Common myeloid progenitor, CD34-positive (primary cell): ENCODE data around the gene MAP3K6.

Experiments
- CTCF ChIA-PET: fragments of 350-600 bp; sonication (Branson Sonifier 250); formaldehyde crosslinking; loops from one replicate; lab custom pipeline; 2021; ENCODE audit warnings: antibody characterized with exemption; lab: Charles Lee
- POLR2A ChIA-PET: fragments of 350-600 bp; sonication (Branson Sonifier 250); formaldehyde crosslinking; loops from one replicate; lab custom pipeline; 2021; ENCODE audit warnings: antibody characterized with exemption; lab: Charles Lee
- DNase-seq, 3 donors: peaks; one replicate each; pipeline versions ENCODE4 v3.0.0 to v3.0.0-alpha.2; 2013
- H3K27ac ChIP-seq, 2 experiments: 1 replicate in 1 of 2; 2 replicates in 1 of 2; pipeline ENCODE4 v1.7.0; 2013; ENCODE audit warnings: inconsistent platforms in 2 of 2, low read length in 2 of 2, mild to moderate bottlenecking in 2 of 2, low read depth in 1 of 2, moderate library complexity in 1 of 2; ENCODE audit not compliant: severe bottlenecking in 2 of 2, insufficient read depth in 1 of 2, poor library complexity in 1 of 2
- H3K27me3 ChIP-seq, 5 experiments: replicated peaks in 2 of 5; 1 replicate in 3 of 5; 2 replicates in 2 of 5; pipeline versions ENCODE4 v1.6.1 to v1.7.0; 2013; ENCODE audit warnings: low read length in 4 of 5, mild to moderate bottlenecking in 2 of 5, moderate library complexity in 2 of 5, inconsistent platforms in 1 of 5; ENCODE audit not compliant: insufficient read depth in 5 of 5, control insufficient read depth in 4 of 5
- H3K36me3 ChIP-seq, 4 experiments: 1 replicate in 2 of 4; 2 replicates in 2 of 4; pipeline versions ENCODE4 v1.6.1 to v1.7.0; 2013; ENCODE audit warnings: low read length in 3 of 4, control low read depth in 1 of 4, mild to moderate bottlenecking in 1 of 4; ENCODE audit not compliant: control insufficient read depth in 4 of 4, insufficient read depth in 4 of 4
- H3K4me1 ChIP-seq, 4 experiments: 1 replicate in 3 of 4; 2 replicates in 1 of 4; pipeline versions ENCODE4 v1.6.1 to v1.7.1; 2013; ENCODE audit warnings: low read length in 3 of 4, mild to moderate bottlenecking in 3 of 4, control low read depth in 1 of 4, inconsistent platforms in 1 of 4, moderate library complexity in 1 of 4; ENCODE audit not compliant: control insufficient read depth in 4 of 4, insufficient read depth in 4 of 4; ENCODE audit errors: control extremely low read depth in 1 of 4
- H3K4me3 ChIP-seq, 7 experiments: 1 replicate in 4 of 7; 2 replicates in 3 of 7; pipeline versions ENCODE4 v1.5.1 to v1.7.0; 2013; ENCODE audit warnings: mild to moderate bottlenecking in 7 of 7, low read length in 6 of 7, moderate library complexity in 6 of 7, inconsistent platforms in 2 of 7, low read depth in 2 of 7, control low read depth in 1 of 7; ENCODE audit not compliant: insufficient read depth in 4 of 7, control insufficient read depth in 1 of 7; ENCODE audit errors: extremely low read depth in 1 of 7
- H3K9me3 ChIP-seq, 5 experiments: 1 replicate in 4 of 5; 2 replicates in 1 of 5; pipeline versions ENCODE4 v1.6.1 to v1.7.1; 2013; ENCODE audit warnings: low read length in 4 of 5, mild to moderate bottlenecking in 2 of 5, inconsistent platforms in 1 of 5, low read depth in 1 of 5, moderate library complexity in 1 of 5; ENCODE audit not compliant: control insufficient read depth in 4 of 5, insufficient read depth in 2 of 5; ENCODE audit errors: control extremely low read depth in 1 of 5
- WGBS: methylation state at CpG from one replicate; pipeline ENCODE4 v1.1.5; 2013; ENCODE audit not compliant: insufficient coverage; 5-methylcytosine and 5-hydroxymethylcytosine counted together

MAP3K6 gene

GRCh38 chr1:27318596-27318995 is 48.2 kb downstream of the MAP3K6 start:
- no CpG with 5 or more reads among the region's 1 CpG for WGBS
- POLR2A ChIA-PET, result no interaction called here

DNA sequence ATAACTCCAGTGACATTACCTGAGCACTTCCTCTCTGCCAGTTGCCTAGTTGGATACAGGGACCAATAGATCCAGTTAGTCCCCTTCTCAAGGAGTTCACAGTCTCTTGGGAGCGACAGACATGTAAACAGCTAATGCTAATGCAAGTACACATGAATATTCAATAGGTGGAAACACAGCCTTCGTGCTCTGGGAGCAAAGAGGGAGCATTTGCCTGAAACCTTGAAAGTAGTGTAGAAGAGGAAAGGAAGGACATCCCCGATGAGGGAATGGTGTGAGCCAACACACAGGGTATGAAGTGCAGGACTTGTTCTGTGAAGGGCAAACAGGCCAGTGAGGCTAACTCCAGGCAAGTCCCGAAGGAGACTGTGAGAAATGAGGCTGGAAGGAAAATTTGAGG is 48.6 kb downstream of the MAP3K6 start:
- CTCF ChIA-PET, result interaction anchor here (1.9 to 2.2 kb wide), 2 partner anchors 21 to 77 kb away, joined by 8 read pairs; no protein-coding TSS in a partner anchor
- WGBS, result 51% methylated on average over 3 of the region's 4 CpGs
- H3K27me3 ChIP-seq, result peaks cover 0 to 3% (median 2%) of the 10 kb centered on the region in 5 experiments
- POLR2A ChIA-PET, result no interaction called here
- no peak for DNase-seq
- no peaks in the 10 kb centered on the region for H3K36me3 ChIP-seq
- no peak overlapping the region for H3K27ac ChIP-seq
- H3K4me1 ChIP-seq, result peaks cover 6 to 13% (median 9%) of the 10 kb centered on the region in 4 experiments
- H3K4me3 ChIP-seq, result no peak overlapping the region
- H3K9me3 ChIP-seq, result no peaks in the 10 kb centered on the region

More at GRCh38 chr1:27318596-27318995, 48.2 kb downstream of the MAP3K6 start:
- H3K4me3 ChIP-seq, result no peak overlapping the region
- H3K27ac ChIP-seq, result no peak overlapping the region
- peaks cover 0 to 3% (median 2%) of the 10 kb centered on the region in 5 experiments for H3K27me3 ChIP-seq
- DNase-seq, result no peak
- peaks cover 10 to 18% (median 13%) of the 10 kb centered on the region in 4 experiments for H3K4me1 ChIP-seq
- no peaks in the 10 kb centered on the region for H3K36me3 ChIP-seq
- no peaks in the 10 kb centered on the region for H3K9me3 ChIP-seq
- CTCF ChIA-PET, result interaction anchor here (0.9 to 2.2 kb wide), 4 partner anchors 8 to 77 kb away, joined by 3 to 8 read pairs (median 6); no protein-coding TSS in a partner anchor

- Histone ChIP-seq H3K27me3 (peaks cover 0 to 3% (median 2%) of the 10 kb centered on the region in 5 experiments), H3K4me3 (no peak overlapping the region), H3K36me3 (no peaks in the 10 kb centered on the region), H3K4me1 (peaks cover 0 to 6% (median 4%) of the 10 kb centered on the region in 4 experiments), H3K27ac (no peak overlapping the region), H3K9me3 (no peaks in the 10 kb centered on the region)
- no peak for DNase-seq
- WGBS, result 95% methylated on average over 5 of the region's 5 CpGs
- CTCF ChIA-PET, result interaction anchor here (0.8 to 1.5 kb wide), 6 partner anchors 9 to 86 kb away, joined by 3 to 4 read pairs (median 3); no protein-coding TSS in a partner anchor
- POLR2A ChIA-PET, result no interaction called here
Measured at GRCh38 chr1:27316860-27317259, 49.9 kb downstream of the MAP3K6 start.

DNA sequence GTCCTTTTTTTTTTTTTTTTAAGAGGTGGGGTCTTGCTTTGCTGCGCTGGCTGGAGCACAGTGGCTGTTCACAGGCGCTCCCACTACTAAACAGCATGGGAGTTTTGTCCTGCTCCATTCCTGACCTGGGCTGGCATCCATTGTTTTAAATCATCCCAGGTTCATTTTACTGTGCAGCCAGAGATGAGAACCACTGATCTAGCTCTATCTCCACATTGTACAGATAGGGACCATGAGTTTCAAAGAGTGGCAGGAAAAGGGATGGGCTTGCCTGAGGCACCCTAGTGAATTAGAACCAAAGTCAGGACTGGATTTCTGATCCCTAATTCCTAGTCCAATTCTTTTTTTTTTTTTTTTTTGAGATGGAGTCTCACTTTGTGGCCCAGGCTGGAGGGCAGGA is 52.0 kb downstream of the MAP3K6 start:
- 89% methylated on average over 2 of the region's 2 CpGs for WGBS

DNA sequence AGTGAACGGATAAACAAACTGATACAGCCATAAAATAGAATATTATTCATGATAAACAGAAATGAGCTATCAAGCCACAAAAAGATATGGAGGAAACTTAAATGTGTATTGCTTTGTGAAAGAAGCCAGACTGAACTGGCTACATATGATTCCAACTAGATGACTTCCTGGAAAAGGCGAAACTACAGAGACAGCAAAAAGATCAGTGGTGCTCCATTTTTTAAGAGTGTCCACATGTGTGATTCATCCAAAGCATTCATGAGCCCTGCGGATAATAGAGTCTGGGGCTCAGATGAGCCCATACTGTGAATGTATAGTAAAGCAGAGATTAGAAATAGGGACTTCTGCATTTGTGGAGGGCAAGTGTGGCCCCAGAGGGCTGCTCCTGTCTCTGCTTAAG is 52.6 kb downstream of the MAP3K6 start:
- Histone ChIP-seq H3K4me3 (no peak overlapping the region), H3K9me3 (no peaks in the 10 kb centered on the region), H3K27me3 (peaks cover 0 to 3% (median 0%) of the 10 kb centered on the region in 5 experiments), H3K36me3 (peaks cover 0 to 2% (median 0%) of the 10 kb centered on the region in 4 experiments), H3K27ac (no peak overlapping the region), H3K4me1 (no peaks in the 10 kb centered on the region)
- ChIA-PET POLR2A (no interaction called here), CTCF (interaction anchor here (0.6 to 2.1 kb wide), 4 partner anchors 13 to 247 kb away, joined by 3 to 10 read pairs (median 4); no protein-coding TSS in a partner anchor)
- 77% methylated on average over 2 of the region's 3 CpGs for WGBS
- peak in 2 of 3 donors; percentile 30 to 33 for DNase-seq

More for the DNA sequence above, 52.0 kb downstream of the MAP3K6 start:
- Histone ChIP-seq H3K27ac (no peak overlapping the region), H3K4me1 (no peaks in the 10 kb centered on the region), H3K27me3 (peaks cover 0 to 3% (median 2%) of the 10 kb centered on the region in 5 experiments), H3K4me3 (no peak overlapping the region), H3K36me3 (peaks cover 0 to 2% (median 0%) of the 10 kb centered on the region in 4 experiments), H3K9me3 (no peaks in the 10 kb centered on the region)
- CTCF ChIA-PET, result interaction anchor here (0.6 to 1.2 kb wide), 3 partner anchors 12 to 248 kb away, joined by 3 to 4 read pairs (median 3); no protein-coding TSS in a partner anchor
- POLR2A ChIA-PET, result no interaction called here
- no peak for DNase-seq

DNA sequence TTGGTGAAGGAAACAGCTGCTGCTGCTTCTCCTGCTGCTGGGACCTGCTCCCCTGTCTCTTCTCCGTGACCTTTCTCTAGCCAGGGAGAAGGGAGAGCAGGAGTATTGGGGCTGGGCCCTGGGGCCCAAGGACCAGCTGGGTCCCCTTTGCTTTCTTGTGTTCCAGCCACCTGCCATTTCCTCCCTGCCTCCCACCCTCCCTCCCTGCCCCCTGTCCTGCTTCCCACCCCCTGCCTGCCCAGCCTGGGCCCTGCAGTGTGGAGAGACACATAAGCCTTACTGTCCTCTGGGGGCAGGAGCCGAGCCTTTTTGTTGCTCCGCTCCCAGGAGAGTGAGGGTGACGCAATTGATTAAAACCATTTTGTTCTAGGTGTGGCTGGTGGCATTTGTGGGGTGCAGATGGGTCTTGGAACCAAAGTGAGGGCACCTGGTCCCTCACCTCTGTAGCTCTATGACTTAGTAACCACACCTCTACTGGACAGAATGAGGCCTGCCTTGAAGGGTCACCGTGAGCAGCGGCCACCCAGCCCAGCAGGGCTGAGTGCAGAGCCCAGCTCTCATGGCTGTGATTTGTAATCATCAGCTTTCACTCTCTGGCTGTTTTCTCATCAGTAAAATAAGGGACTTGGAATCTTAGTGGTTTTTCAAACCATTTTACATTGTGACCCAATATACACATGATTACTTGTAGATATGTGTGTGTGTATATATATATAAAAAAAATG is 58.7 kb downstream of the MAP3K6 start:
- CTCF ChIA-PET, result interaction anchor here (1.0 to 2.2 kb wide), 6 partner anchors 9 to 167 kb away, joined by 3 to 9 read pairs (median 3); no protein-coding TSS in a partner anchor
- Histone ChIP-seq H3K9me3 (no peaks in the 10 kb centered on the region), H3K36me3 (peaks cover 2 to 43% (median 19%) of the 10 kb centered on the region in 4 experiments), H3K27me3 (no peaks in the 10 kb centered on the region), H3K4me3 (no peak overlapping the region), H3K27ac (no peak overlapping the region), H3K4me1 (no peaks in the 10 kb centered on the region)
- DNase-seq, result no peak
- WGBS, result no CpG with 5 or more reads among the region's 6 CpGs
- POLR2A ChIA-PET, result no interaction called here
